Astrocyte (in vitro differentiated cells and primary cell): Measurements from ENCODE around the gene FYCO1. TPM values are rescaled to one million over a fixed set of nuclear protein-coding genes. Genes with fewer than 3 reads are reported as not detected.

Experiments used
- DNase-seq: peaks from one replicate; pipeline ENCODE4 v3.0.0-alpha.2; 2010; ENCODE audit warnings: low read depth
- FAIRE-seq: peaks from 2 replicates; lab custom pipeline; 2011; peaks lifted over from hg19 to GRCh38; lab: Jason Lieb, UNC
- H2AFZ ChIP-seq: 2 replicates; pipeline ENCODE4 v1.6.0; 2012; ENCODE audit warnings: low read depth, low read length, inconsistent platforms
- H3K27ac ChIP-seq: 2 replicates; pipeline ENCODE4 v1.5.1; 2011; ENCODE audit warnings: low read depth, low read length, inconsistent platforms
- H3K27me3 ChIP-seq: 2 replicates; pipeline ENCODE4 v1.6.0; 2011; ENCODE audit warnings: low read length, inconsistent platforms; ENCODE audit not compliant: insufficient read depth
- H3K36me3 ChIP-seq: 2 replicates; pipeline ENCODE4 v1.5.1; 2011; ENCODE audit warnings: low read length, inconsistent platforms; ENCODE audit not compliant: insufficient read depth
- H3K4me1 ChIP-seq: 2 replicates; pipeline ENCODE4 v1.5.1; 2011; ENCODE audit warnings: low read length, inconsistent platforms; ENCODE audit not compliant: insufficient read depth
- H3K4me2 ChIP-seq: 2 replicates; pipeline ENCODE4 v1.6.0; 2012; ENCODE audit warnings: low read length, inconsistent platforms
- H3K4me3 ChIP-seq: 2 replicates; pipeline ENCODE4 v1.5.1; 2011; ENCODE audit warnings: low read depth, mild to moderate bottlenecking, low read length, inconsistent platforms; ENCODE audit not compliant: insufficient read depth
- H3K79me2 ChIP-seq: 2 replicates; pipeline ENCODE4 v1.6.0; 2012; ENCODE audit warnings: mild to moderate bottlenecking, low read length, inconsistent platforms; ENCODE audit not compliant: insufficient read depth
- H3K9ac ChIP-seq: 2 replicates; pipeline ENCODE4 v1.6.0; 2012; ENCODE audit warnings: mild to moderate bottlenecking, low read length, inconsistent platforms
- H3K9me3 ChIP-seq: 2 replicates; pipeline ENCODE4 v1.5.1; 2012; ENCODE audit warnings: low read depth, mild to moderate bottlenecking, low read length, inconsistent platforms; ENCODE audit not compliant: insufficient read depth
- H4K20me1 ChIP-seq: 2 replicates; pipeline ENCODE4 v1.6.0; 2012; ENCODE audit warnings: low read length, inconsistent platforms; ENCODE audit not compliant: insufficient read depth
- H3K27ac Mint-ChIP-seq: one replicate; pipeline ENCODE4 v1.8.0; 2021; ENCODE audit warnings: mild to moderate bottlenecking, mixed read lengths; ENCODE audit not compliant: unreplicated experiment
- H3K27me3 Mint-ChIP-seq: one replicate; pipeline ENCODE4 v1.8.0; 2021; ENCODE audit warnings: low read depth, mixed read lengths; ENCODE audit not compliant: unreplicated experiment
- H3K36me3 Mint-ChIP-seq: one replicate; pipeline ENCODE4 v1.8.0; 2021; ENCODE audit warnings: low read depth, mixed read lengths; ENCODE audit not compliant: unreplicated experiment
- H3K4me1 Mint-ChIP-seq: one replicate; pipeline ENCODE4 v1.8.0; 2021; ENCODE audit warnings: low read depth, mixed read lengths; ENCODE audit not compliant: unreplicated experiment
- H3K4me3 Mint-ChIP-seq: one replicate; pipeline ENCODE4 v1.8.0; 2021; ENCODE audit warnings: mild to moderate bottlenecking, moderate library complexity, mixed read lengths; ENCODE audit not compliant: unreplicated experiment
- H3K9me3 Mint-ChIP-seq: one replicate; pipeline ENCODE4 v1.8.0; 2021; ENCODE audit warnings: mild to moderate bottlenecking, mixed read lengths; ENCODE audit not compliant: unreplicated experiment
- CTCF ChIP-seq: IDR thresholded peaks from 2 replicates; pipeline ENCODE4 v1.5.1; 2011; ENCODE audit warnings: low read depth, mild to moderate bottlenecking, inconsistent platforms, low read length, moderate library complexity; ENCODE audit not compliant: insufficient read depth
- EZH2 ChIP-seq: IDR thresholded peaks from 2 replicates; pipeline ENCODE4 v1.6.1; 2012; ENCODE audit warnings: mild to moderate bottlenecking, low read length, inconsistent platforms; ENCODE audit not compliant: insufficient read depth
- total RNA-seq: library from RNA; stranded (reverse); gene quantifications from 2 replicates; pipeline ENCODE4 v1.2.1, GENCODE V29; 2021

FYCO1 gene
- total RNA-seq, 1 donor from 2014 or later = 19.7 TPM

DNA sequence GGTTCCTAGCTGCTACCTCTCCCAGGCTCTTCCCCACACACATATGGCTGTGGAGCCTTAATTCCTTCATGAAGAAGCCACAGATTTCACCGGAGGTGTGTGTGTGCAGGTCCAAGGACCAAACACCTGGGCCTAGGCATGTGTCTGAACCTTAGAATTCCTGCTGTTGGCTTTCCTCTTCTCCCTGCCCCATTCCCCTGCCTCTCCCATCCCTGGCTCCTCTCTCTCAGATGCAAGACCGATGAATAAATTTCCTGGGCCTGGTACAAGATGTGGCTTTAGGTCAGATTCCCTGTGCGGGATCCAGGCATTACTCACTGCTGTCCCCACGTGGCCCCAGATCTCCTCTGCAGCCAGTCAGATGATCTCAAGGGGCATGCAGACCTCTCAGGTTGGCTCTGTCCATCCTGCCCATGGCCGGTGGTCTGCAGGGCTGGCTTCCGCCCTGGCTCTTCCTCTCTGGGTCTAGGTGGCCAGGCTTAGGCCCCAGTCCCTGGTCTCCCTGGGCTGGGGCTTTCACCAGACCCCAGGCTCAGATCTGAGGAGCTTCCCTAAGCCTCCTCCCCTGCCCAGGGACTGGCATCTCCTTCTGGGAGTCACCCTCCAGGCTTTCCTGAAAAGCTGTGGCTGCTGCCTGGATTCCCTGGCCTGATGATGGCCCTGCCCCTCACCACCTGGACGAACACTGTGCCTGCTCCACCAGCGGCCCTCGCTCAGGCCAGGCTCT, 88.8 kb downstream of the FYCO1 start:
- peaks cover 14% of the 10 kb centered on the region for H3K36me3 Mint-ChIP-seq
- peaks cover 17% of the 10 kb centered on the region for H3K27me3 Mint-ChIP-seq
- no peak overlapping the region for H3K9ac ChIP-seq

DNA sequence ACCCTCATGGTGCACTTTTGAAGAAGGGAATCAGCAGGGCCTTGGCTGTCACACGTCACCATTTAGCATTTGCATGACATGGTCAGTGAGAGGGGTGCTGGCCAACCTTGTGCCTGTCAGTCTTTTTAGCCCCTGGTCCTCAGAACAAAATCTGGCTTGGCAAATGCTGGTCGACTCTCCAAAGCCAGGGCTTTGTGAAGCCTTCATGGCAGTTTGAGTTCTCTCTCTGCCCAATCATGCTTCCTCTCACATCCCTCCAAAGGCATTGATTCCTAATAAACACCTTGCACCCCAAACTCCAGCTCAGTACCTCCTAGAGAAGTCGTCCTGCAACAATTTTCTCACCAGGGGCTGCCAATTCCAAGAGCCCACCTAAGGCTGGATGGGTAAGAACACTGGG, 89.9 kb downstream of the FYCO1 start:
- H3K36me3 Mint-ChIP-seq = peaks cover 14% of the 10 kb centered on the region
- Histone ChIP-seq H3K36me3 (no peaks in the 10 kb centered on the region), H4K20me1 (no peaks in the 10 kb centered on the region), H3K79me2 (no peaks in the 10 kb centered on the region), H3K4me1 (peaks cover 15% of the 10 kb centered on the region), H3K9me3 (no peaks in the 10 kb centered on the region), H3K4me3 (no peak overlapping the region), H3K27ac (no peak overlapping the region), H3K27me3 (no peaks in the 10 kb centered on the region), H2AFZ (no peak overlapping the region), H3K9ac (no peak overlapping the region), H3K4me2 (no peak overlapping the region)
- peaks cover 19% of the 10 kb centered on the region for H3K9me3 Mint-ChIP-seq
- no peak overlapping the region for H3K4me3 Mint-ChIP-seq
- no peak for TF ChIP-seq CTCF
- peaks cover 21% of the 10 kb centered on the region for H3K27me3 Mint-ChIP-seq
- DNase-seq = no peak
- no peak for FAIRE-seq
- peaks cover 10% of the 10 kb centered on the region for H3K4me1 Mint-ChIP-seq
- H3K27ac Mint-ChIP-seq = no peak overlapping the region

More for the DNA sequence above, 88.8 kb downstream of the FYCO1 start:
- Mint-ChIP-seq H3K9me3 (peaks cover 19% of the 10 kb centered on the region), H3K4me3 (no peak overlapping the region), H3K4me1 (peaks cover 10% of the 10 kb centered on the region), H3K27ac (peak overlapping the region; percentile 67)
- H3K4me3 ChIP-seq = no peak overlapping the region
- no peaks in the 10 kb centered on the region for H3K27me3 ChIP-seq
- no peak for FAIRE-seq
- peaks cover 15% of the 10 kb centered on the region for H3K4me1 ChIP-seq
- peak; percentile 78 for DNase-seq
- H3K4me2 ChIP-seq = peak overlapping the region; percentile 25
- H3K36me3 ChIP-seq = no peaks in the 10 kb centered on the region
- H3K79me2 ChIP-seq = no peaks in the 10 kb centered on the region
- H4K20me1 ChIP-seq = no peaks in the 10 kb centered on the region
- no peak overlapping the region for H2AFZ ChIP-seq
- TF ChIP-seq CTCF = peak; percentile 47
- no peak for TF ChIP-seq EZH2
- H3K27ac ChIP-seq = no peak overlapping the region
- no peaks in the 10 kb centered on the region for H3K9me3 ChIP-seq

- peak; percentile 15 for DNase-seq
- no peak for FAIRE-seq
- H4K20me1 ChIP-seq = no peaks in the 10 kb centered on the region
- Mint-ChIP-seq H3K9me3 (peaks cover 17% of the 10 kb centered on the region), H3K36me3 (peaks cover 8% of the 10 kb centered on the region), H3K4me3 (no peak overlapping the region), H3K4me1 (peaks cover 10% of the 10 kb centered on the region), H3K27ac (no peak overlapping the region), H3K27me3 (peaks cover 14% of the 10 kb centered on the region)
- H3K4me1 ChIP-seq = peaks cover 15% of the 10 kb centered on the region
- H3K27ac ChIP-seq = no peak overlapping the region
- no peaks in the 10 kb centered on the region for H3K36me3 ChIP-seq
- H3K4me3 ChIP-seq = no peak overlapping the region
- no peak overlapping the region for H3K4me2 ChIP-seq
- no peak overlapping the region for H3K9ac ChIP-seq
- no peaks in the 10 kb centered on the region for H3K79me2 ChIP-seq
- TF ChIP-seq EZH2 (no peak), CTCF (no peak)
- no peaks in the 10 kb centered on the region for H3K27me3 ChIP-seq
- H2AFZ ChIP-seq = no peak overlapping the region
- no peaks in the 10 kb centered on the region for H3K9me3 ChIP-seq
Measured at GRCh38 chr3:45904931-45905330, 90.7 kb downstream of the FYCO1 start.
